ENCODE measurements around the gene FBXO3.
A peak's percentile ranks its signal among the peaks of the same experiment; 100 is the strongest.
"Not testable (repeated sequence)": the region's sequence is repeated elsewhere in the genome, so short reads cannot be mapped to it uniquely, and the experiment has no call there.

FBXO3 gene, protein sequence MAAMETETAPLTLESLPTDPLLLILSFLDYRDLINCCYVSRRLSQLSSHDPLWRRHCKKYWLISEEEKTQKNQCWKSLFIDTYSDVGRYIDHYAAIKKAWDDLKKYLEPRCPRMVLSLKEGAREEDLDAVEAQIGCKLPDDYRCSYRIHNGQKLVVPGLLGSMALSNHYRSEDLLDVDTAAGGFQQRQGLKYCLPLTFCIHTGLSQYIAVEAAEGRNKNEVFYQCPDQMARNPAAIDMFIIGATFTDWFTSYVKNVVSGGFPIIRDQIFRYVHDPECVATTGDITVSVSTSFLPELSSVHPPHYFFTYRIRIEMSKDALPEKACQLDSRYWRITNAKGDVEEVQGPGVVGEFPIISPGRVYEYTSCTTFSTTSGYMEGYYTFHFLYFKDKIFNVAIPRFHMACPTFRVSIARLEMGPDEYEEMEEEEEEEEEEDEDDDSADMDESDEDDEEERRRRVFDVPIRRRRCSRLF

DNA sequence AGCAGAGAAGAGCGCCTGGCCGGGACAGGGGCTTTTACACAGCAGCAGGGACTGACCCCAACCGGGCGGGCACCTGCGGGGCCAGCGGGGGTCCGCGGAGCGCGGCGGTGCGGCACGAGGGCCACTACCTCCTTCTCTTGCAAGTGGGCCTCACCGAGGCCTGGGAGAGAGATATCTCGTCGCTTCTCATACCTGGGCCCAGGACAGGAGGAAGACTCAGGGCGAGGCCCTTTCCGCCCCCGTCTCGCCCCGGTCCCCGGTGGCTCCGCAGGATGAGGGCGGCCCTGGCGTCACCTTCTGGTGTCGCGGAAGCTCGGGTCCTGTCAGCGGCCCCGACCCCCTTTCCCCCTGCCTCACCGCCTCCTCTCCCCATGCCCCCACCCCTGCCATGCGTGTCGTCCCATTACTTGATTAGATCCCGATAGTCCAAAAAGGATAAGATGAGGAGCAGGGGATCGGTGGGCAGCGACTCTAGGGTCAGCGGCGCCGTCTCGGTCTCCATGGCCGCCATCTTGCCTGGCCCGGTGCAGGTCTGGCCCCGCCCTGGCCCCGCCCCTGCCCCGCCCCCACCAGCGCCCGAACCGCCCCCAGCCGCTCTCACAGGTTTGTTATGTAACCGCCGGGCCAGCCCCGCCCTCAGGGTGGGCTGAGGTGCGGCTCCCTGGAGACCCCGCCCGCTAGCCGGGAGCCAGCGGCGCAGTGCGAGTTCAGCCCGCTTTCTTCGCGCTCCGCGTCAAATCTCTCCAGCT is at the start of gene FBXO3:
TSS of gene FBXO3 (minus strand) at position 534 of the 749 bp plus-strand sequence. CDS start at position 511, 23 bp downstream.
- peak; percentile 82 for DNase-seq (ENCODE audit: low spot score)

DNA sequence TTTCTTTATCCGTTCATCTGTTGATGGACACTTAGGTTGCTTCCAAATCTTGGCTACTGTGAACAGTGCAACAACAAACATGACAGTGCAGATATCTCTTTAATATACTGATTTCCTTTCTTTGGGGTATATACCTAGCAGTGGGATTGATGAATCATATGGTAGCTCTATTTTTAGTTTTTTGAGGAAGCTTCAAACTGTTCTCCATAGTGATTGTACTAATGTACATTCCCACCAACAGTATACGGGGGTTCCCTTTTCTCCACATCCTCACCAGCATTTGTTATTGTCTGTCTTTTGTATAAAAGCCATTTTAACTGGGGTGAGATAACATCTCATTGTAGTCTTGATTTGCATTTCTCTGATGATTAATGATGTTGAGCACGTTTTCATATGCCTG is 48.7 kb upstream of the FBXO3 start:
- not testable (repeated sequence) for DNase-seq (ENCODE audit: low spot score)

DNA sequence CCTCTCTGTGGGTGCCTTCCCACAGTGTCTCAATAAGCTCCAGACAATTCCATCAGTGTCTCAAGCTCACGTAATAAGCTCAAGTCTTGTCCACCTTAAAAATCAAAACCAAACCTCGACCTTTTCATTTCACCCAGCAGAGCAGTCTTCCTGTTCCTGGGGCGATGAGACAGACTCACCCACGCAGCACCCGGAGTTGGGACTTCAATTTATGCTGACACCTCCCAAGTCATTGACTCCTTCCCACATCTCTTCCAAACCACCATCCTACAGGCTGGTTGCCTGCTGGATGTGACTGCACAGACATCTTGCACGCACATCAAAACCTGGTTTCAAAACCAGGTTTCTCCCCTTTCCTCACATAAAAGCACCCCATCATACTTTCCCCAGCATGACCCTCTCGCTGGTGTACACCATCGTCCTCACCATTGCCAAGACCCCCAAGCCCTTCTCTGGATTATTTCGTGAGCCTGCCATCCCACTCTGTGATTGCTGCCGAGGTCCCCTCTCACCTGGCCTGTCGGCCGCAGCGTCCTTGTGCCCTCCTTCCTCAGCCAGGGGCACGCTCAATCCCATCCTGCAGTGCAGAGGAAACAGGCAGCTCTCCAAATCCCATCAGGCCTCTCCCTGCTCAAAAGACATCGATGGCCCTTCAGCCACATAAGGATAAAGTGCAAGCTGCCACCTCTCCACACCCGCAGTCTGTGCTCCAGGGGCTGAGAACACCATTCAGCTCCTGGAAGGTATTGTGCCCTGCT is 45.1 kb upstream of the FBXO3 start:
- DNase-seq (ENCODE audit: low spot score): no peak

DNA sequence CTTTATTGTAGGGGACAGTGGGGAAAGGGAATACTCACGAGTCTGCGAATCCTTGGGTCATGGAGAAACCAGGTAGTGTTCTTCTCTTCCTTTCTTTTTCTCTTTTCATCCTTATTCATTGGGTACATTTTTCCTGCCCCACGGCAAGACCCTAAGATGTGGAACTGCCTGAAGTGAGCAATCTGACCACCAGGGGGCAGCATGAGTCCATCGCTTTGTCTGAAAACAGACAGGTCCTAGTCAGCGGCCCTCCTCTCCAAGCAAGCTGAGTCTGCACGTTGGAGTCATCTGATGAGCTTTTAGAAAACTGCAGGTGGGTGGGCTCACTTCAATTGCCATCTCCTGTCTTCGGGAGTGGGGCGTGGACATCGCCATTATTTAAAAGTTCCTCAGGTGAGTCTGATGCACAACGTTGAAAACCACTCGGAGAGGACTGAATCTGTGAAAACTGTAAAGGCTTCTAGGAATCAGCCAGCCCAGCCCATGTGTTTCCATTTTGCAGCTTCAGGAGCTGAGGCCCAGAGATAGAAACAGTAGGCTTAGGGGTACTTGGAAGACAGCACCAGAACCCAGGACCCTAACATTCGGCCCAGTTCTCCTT is 34.0 kb upstream of the FBXO3 start:
- DNase-seq (ENCODE audit: low spot score): peak; percentile 77

DNA sequence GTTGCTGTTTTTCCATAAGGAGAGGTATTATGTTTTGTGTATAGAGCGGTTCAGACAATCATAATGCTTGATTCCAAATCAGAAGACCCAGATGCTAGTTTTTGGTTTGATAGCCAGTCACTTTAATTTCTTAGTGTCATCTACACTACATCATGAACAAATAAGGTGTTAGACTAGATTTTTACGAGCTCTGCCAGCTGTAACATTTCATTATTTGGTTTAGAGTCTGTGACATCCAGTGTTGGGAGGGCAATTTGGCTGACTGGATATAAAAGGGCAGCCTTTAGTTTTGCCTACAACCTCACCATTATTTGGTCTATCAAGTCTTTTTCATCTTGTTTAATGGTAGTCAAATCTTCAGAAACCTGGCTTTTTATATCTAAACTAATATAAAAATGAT is 30.2 kb upstream of the FBXO3 start:
- DNase-seq (ENCODE audit: low spot score): no peak

DNA sequence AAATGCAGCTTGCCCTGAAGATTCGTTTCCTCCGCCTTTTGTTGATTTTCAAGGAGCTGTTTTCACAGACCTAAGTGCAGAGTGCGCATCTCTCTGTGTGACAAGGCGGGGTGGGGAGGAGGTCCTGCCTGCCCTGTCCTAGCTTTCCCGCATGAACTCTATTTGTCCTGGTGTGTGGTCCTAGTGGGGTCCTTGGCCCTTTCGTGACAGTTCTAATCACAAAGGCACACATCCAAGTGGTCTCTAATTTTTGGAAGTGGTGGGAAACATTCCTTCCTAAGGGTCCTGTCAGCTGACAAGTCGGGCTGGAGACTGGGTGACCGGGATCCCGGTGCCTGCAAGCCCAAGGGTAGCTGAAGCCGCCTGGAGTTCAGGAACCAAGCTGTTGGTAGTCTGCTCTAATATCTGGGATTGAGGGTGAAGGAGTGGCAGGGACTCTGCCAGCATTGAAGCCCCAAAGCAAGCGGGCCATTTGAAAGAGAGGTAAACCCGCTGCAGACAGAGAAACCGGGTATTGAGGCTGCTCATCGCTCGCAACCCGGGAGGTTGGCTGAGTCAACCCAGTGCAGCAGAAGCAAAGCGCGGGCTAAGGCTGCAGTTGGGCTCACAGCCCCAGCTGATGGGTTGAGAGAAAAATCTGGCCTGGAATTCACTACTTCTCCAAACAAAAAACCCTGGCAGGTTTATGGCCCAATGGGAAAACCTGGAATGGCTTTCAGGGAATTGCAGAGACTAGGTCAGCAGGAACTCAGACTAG is 28.1 kb upstream of the FBXO3 start:
- DNase-seq (ENCODE audit: low spot score): peak; percentile 16

DNA sequence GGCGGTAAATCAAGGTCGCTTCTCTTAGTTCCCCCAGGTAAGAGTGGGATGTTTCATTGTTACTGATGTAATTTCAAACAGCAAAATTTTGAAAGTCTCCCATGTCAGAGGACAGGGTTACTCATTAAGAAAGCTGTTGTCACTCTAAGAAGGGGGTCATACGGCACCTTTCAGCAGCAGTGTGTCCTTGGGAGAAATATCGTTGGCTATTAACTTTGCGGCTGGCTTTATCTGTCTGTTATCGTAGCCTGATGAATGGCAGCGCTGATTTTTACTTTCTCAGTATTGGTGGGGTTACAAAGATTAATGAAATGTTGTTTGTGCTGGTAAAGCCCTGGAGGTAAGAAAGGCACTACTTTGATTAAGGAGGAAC is 27.5 kb upstream of the FBXO3 start:
- no peak for DNase-seq (ENCODE audit: low spot score)

DNA sequence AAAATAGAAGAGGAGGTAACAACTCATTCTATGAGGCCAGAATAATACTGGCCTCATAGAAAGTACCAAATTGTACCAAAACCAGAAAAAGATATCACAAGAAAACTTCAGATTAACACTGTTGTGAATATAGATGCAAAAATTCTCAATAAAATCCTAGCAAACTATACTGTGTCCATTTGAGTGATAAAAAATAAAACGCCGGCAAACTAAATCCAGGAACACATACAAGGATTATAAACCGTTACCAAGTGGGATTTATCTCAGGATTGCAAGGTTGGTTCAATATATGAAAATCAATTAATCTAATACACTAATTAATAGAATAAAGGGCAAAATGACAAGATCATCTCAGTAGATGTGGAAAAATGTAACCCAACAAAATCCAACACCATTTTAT is 23.6 kb upstream of the FBXO3 start:
- DNase-seq (ENCODE audit: low spot score): no peak

DNA sequence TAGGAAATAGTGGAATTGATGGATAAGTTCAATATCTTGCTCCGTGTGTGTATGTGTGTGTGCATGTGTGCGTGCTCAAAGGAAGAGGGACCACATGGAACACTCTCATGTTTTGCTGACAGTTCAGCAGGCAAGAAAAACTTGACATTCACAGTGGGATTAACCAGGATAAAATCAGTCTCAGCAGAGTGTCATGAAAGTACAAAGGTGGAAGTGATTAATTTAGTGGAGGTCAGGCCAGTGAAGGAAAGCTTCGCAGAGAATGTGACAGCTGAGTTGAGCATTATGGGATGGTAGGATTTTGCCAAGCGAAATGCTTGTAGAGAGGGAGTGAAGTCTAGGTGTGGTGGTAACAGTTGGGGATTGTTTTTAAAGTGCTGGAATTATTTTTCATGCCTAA is 15.7 kb upstream of the FBXO3 start:
- DNase-seq (ENCODE audit: low spot score): no peak

DNA sequence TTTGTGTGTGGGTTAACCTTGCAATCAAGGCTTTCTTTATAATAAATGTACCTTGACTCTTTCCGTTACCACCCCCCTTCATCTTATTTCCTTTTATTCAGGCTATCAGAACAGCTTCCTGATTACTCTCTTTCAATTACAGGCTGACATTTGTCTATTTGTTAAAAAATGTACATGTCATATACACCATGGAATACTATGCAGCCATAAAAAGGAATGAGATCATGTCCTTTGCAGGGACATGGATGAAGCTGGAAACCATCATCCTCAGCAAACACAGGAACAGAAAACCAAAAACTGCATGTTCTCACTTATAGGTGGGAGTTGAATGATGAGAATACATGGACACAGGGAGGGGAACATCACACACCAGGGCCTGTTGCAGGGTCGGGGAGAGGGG is 13.8 kb upstream of the FBXO3 start:
- not testable (repeated sequence) for DNase-seq (ENCODE audit: low spot score)

DNA sequence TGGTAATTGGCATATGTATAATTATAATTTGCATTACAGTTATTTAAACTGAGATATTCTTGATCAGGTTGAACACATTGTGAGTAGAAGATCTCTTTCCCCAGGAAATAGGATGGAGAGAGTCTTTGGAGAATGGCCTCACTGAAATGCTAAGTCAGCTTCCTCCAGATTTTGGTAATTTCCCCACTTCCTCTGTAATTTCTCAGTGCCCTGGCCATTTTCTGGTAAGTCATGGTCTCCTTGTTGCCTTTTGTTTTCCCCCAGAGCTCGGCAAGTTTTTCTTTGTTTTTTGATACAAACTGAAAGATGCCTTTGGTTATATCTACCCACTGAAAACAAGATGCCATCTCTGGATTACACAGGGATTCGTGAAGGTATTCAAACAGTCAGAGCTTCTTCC is 12.8 kb upstream of the FBXO3 start:
- no peak for DNase-seq (ENCODE audit: low spot score)

DNA sequence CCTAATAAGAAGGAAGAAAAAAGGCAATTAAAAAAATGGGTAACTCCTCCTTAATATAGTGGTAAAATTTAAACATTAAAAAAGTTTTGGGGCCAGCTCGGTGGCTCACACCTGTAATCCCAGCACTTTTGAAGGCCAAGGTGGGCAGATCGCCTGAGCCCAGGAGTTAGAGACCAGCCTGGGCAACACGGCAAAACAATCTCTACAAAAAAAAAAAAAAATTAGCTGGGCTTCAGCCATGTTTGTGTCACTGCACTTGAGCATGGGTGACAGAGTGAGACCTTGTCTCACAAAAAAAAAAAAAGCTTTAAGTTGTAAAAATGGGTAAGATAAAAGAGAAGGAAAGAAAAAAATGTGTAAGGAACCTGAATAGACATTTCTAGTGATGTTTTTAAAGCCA is 11.3 kb upstream of the FBXO3 start:
- no peak for DNase-seq (ENCODE audit: low spot score)

DNA sequence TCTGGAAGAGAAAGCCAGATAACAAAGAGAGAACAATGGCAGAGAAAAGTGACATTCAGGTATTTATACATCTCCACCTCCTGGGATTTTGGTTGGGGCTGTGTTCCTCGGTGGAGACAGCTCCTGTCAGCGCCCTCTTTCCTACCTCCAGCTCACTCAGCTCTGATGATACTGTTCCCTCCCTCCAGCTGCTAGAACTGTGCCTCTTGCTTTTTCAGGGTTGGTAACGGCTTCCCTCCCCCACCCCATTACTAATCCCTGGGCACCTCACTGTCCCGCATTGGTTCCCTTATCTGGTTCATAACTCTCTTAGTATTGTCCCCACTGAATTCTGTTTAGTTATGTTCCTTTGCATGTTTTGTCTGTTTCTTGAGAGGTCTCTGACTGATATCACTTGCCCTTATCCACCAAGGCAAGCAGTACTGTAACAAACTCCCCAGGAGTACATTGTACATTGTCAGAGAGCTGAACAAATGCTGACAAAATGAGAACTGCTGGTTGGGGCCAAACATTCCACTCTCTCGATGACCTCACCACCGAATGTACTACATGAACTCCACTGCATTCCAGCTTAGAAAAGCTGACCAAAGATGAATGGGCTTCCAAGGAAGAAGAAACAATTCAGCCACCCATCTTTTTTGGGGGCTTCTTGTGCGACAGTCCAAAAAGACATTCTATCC is 5.7 kb upstream of the FBXO3 start:
- no peak for DNase-seq (ENCODE audit: low spot score)

DNA sequence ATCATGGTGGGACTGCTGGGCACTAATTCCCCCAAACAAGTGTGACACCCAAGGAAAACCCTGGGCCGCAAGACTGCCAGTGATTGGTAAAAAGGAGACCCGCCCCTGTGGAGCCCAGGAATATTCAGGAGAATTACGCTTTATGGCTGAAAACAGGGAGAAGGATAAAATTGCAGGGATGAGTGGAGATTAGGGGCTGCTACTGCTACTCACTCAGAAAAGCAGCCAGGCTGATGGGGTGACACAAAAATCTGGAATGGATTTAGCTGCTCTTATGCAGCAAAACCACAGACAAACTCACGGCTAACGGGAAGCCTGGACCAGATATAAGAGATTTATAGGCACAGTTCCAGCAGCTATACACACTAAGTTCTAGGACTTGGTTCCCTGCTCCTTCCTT is 4.4 kb upstream of the FBXO3 start:
- no peak for DNase-seq (ENCODE audit: low spot score)

DNA sequence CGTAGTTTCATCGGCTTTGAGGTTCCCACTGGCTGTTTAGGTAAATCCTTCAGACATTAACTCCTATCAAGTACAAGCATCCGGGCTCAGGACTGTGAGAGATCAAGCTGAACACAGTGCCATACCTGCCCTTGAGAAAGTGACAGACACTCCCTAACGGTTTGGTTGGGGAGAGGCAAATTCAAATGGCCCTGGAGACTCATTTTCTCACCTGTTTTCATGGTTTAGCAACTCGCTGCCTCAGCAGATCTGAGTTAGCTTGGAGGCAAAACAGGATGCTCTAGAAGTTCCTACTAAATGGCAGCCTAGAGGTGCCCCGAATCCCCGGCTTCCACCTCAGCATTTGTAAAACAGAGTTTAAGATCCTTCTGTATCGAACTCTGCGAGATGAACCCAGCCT is 3.6 kb upstream of the FBXO3 start:
- no peak for DNase-seq (ENCODE audit: low spot score)

DNA sequence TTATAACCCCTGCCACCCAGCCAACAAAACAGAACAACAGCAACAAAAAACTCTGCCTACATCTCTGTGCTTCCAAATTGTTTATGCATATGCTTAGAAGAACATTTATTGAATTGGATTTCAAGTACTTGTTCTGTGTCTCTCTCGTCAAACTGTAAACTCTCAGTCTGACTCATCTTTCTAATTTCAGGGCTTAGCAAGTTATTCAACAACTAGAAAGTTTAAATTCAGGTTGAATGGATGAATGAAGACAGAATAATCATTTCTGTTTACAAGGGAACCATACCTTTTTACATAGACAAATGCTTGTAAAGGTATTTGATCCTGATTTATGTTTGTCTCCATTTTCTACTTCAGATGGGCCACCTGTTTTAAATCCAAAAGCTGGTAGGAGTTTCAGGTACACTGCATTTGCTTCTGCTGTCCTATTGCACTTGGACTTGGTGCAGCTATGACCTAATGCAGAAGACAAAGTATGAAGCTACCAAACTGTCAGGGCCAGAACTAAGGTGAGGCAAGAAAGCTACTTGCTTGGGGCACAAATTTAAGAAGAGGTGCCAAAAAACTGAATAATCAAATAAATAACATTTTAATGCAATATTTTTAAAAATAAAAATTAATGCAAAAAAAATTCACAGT is 1.6 kb upstream of the FBXO3 start:
- no peak for DNase-seq (ENCODE audit: low spot score)

DNA sequence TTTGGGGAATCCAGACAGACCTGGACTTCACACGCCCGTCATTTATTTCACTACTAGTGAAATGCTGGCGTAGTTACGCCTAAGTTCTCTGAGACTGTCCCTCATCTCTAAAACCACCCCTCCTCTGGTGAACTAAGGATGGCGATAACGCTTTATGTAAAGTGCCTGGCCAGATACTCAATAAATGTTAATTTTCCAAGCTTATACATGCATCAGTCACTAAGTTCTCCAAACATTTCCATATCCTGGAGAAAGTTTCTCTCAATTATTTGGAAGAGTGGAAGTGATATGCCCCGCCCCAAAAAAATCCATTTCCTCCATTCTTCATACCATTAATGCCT is 1.1 kb upstream of the FBXO3 start:
- no peak for DNase-seq (ENCODE audit: low spot score)

DNA sequence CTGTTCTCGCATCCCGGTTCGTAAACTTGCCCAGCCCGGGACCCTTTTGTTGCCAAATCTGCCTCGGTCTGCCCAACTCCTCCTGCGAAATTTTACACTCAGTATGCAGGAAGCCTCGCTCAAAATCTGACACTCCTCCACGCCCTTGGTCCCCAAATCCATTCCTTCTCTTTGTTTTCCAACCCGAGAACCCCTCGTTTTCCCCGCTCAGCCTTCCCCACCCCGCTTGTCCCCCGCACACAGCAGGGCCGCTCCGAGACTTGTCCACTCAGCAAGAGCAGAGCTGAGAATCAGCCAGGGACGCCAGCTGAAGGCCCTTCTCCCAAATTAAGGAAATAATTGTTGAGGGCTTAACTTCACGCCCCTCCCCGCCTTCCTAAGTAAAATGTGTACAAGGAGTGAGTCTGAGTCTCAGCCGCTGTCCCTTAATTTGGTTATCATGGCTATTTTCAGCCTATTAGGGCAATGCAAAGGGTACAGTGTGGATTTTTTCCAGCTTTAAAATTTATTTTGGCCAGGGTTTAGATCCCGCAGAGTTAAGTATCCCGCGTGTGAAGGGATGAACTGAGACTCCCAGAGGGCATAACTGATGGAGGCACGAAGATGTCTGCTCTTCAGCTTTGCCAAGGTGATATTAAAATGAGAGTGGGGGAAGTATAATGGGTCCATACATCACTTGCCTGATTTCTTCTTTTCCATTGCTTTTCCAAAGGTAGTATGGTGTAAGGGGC is 581 bp upstream of the FBXO3 start:
- DNase-seq (ENCODE audit: low spot score): no peak

DNA sequence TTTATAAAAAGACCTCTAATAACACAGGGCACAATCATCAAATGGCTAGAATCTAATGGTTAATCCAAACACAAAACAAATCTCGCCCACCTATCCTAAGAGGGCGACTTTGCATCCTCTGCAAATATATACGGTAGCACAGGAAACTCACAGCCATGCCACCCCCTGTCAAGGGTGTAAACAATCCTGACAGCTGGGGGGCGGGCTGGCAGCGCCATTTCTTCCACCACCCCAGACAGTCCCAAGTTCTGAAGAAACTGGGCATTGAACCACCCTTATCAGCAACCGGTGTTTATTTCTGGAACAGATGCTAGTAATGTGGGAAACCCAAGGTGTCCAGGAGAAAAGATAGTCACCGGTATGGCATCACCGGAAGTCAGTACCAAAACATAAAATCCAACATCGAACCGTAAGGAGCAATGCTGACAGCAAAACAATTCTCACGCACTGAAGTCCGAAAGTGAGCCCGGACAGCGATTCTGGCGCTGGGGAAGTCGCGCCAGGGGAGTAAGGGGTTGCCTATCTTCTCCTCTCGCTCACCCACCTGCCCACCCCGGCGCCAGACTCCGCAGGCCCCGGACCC is 825 bp downstream of the FBXO3 start:
- peak; percentile 40 for DNase-seq (ENCODE audit: low spot score)

Measured in globus pallidus (tissue), 1 donor.